ENCODE measurements around the gene MPPED2.

MPPED2 gene

GRCh38 chr11:30481796-30482195 is 104.4 kb downstream of the MPPED2 start:
- no peak for DNase-seq

GRCh38 chr11:30481330-30481729 is 104.8 kb downstream of the MPPED2 start:
- DNase-seq, result no peak

GRCh38 chr11:30479899-30480298 is 106.3 kb downstream of the MPPED2 start:
- no peak for DNase-seq

- no peak for DNase-seq
Observed at GRCh38 chr11:30478923-30479322, 107.2 kb downstream of the MPPED2 start.

- DNase-seq, result no peak
Observed at GRCh38 chr11:30477061-30477460, 109.1 kb downstream of the MPPED2 start.

- DNase-seq, result no peak
Observed at GRCh38 chr11:30474151-30474954, 111.8 kb downstream of the MPPED2 start.

GRCh38 chr11:30471244-30471643 is 114.9 kb downstream of the MPPED2 start:
- no peak for DNase-seq

- no peak for DNase-seq
Observed at GRCh38 chr11:30468881-30469280, 117.3 kb downstream of the MPPED2 start.

GRCh38 chr11:30467176-30467575 is 119.0 kb downstream of the MPPED2 start:
- no peak for DNase-seq

- no peak for DNase-seq
Observed at GRCh38 chr11:30465623-30466022, 120.5 kb downstream of the MPPED2 start.

GRCh38 chr11:30465192-30465591 is 121.0 kb downstream of the MPPED2 start:
- no peak for DNase-seq

GRCh38 chr11:30463266-30463665 is 122.9 kb downstream of the MPPED2 start:
- DNase-seq, result no peak

- DNase-seq, result no peak
Observed at GRCh38 chr11:30462421-30462820, 123.7 kb downstream of the MPPED2 start.

- DNase-seq, result no peak
Observed at GRCh38 chr11:30459821-30460220, 126.3 kb downstream of the MPPED2 start.

GRCh38 chr11:30459306-30459705 is 126.8 kb downstream of the MPPED2 start:
- no peak for DNase-seq

GRCh38 chr11:30458541-30458940 is 127.6 kb downstream of the MPPED2 start:
- DNase-seq, result no peak

- no peak for DNase-seq
Observed at GRCh38 chr11:30457087-30457486, 129.1 kb downstream of the MPPED2 start.

- DNase-seq, result no peak
Observed at GRCh38 chr11:30455025-30455424, 131.1 kb downstream of the MPPED2 start.

GRCh38 chr11:30454541-30454940 is 131.6 kb downstream of the MPPED2 start:
- DNase-seq, result no peak

- DNase-seq, result no peak
Observed at GRCh38 chr11:30454111-30454510, 132.0 kb downstream of the MPPED2 start.

GRCh38 chr11:30453705-30454104 is 132.4 kb downstream of the MPPED2 start:
- no peak for DNase-seq

- no peak for DNase-seq
Observed at GRCh38 chr11:30452842-30453241, 133.3 kb downstream of the MPPED2 start.

GRCh38 chr11:30452114-30452513 is 134.0 kb downstream of the MPPED2 start:
- no peak for DNase-seq

GRCh38 chr11:30451626-30452025 is 134.5 kb downstream of the MPPED2 start:
- no peak for DNase-seq

- DNase-seq, result no peak
Observed at GRCh38 chr11:30451167-30451566, 135.0 kb downstream of the MPPED2 start.
